ENCODE data around the gene THAP12. TPM values are rescaled to one million over a fixed set of nuclear protein-coding genes. Genes with fewer than 3 reads are reported as not detected.

Gene THAP12
- total RNA-seq, 1 experiment from 2014 or later = 42.5 TPM

- no peak overlapping the region for H3K9ac ChIP-seq (ENCODE audit: extremely low read depth, insufficient read length, low read length)
- H4K20me1 ChIP-seq (ENCODE audit: control insufficient read depth, insufficient read depth, insufficient read length) = no peaks in the 10 kb centered on the region
- no peak overlapping the region for H3K27ac Mint-ChIP-seq
- no peak overlapping the region for H4K8ac ChIP-seq (replicated peaks; ENCODE audit: insufficient read length, low read depth, low read length)
- H2AFZ ChIP-seq (ENCODE audit: low read length) = no peak overlapping the region
- no peak overlapping the region for H2BK12ac ChIP-seq (ENCODE audit: insufficient read length, low read depth, low read length)
- H3K36me3 Mint-ChIP-seq (ENCODE audit: insufficient read depth in 1 of 3, low read depth in 3 of 3) = peaks cover 7 to 19% (median 17%) of the 10 kb centered on the region in 3 experiments; a peak in 6 of 7 replicates
- no peak overlapping the region for H3T11ph ChIP-seq (ENCODE audit: low read length)
- no peak overlapping the region for H3K18ac ChIP-seq (ENCODE audit: insufficient read length, low read depth, low read length)
- DNase-seq = no peak
- no peak overlapping the region for H3K4me2 ChIP-seq (ENCODE audit: insufficient read depth, insufficient read length, low read length)
- H4K5ac ChIP-seq (ENCODE audit: insufficient read length, low read depth, low read length) = no peak overlapping the region
- H3K4me1 ChIP-seq (ENCODE audit: insufficient read depth, low read length) = no peaks in the 10 kb centered on the region
- H2BK5ac ChIP-seq (ENCODE audit: insufficient read length, low read length) = no peak overlapping the region
- no CpG with 5 or more reads among the region's 2 CpGs for WGBS (ENCODE audit: extremely low coverage, insufficient read length, low lambda C conversion rate)
- no peaks in the 10 kb centered on the region for H3K79me2 ChIP-seq (ENCODE audit: insufficient read depth, low read length)
- no peaks in the 10 kb centered on the region for H3K23me2 ChIP-seq (ENCODE audit: insufficient read length, low read depth, low read length, poor library complexity, severe bottlenecking)
- no peak overlapping the region for H3K14ac ChIP-seq (ENCODE audit: insufficient read depth, low read length)
- H3K27me3 ChIP-seq (ENCODE audit: insufficient read depth, low read length) = no peaks in the 10 kb centered on the region
- H3K27ac ChIP-seq (ENCODE audit: insufficient read length, low read depth, low read length) = no peak overlapping the region
- H3K56ac ChIP-seq (ENCODE audit: insufficient read length, low read depth, low read length) = no peak overlapping the region
- no peak overlapping the region for H2BK15ac ChIP-seq (ENCODE audit: low read depth, low read length)
- no peaks in the 10 kb centered on the region for H3K9me3 ChIP-seq (ENCODE audit: control insufficient read depth, low read depth, low read length)
- no peaks in the 10 kb centered on the region for H3K4me1 Mint-ChIP-seq
- no peak overlapping the region for H3K23ac ChIP-seq (ENCODE audit: insufficient read length, low read depth, low read length)
- H3K79me1 ChIP-seq (ENCODE audit: insufficient read depth, low read depth, low read length, poor library complexity, severe bottlenecking) = no peaks in the 10 kb centered on the region
- no peak overlapping the region for H2BK20ac ChIP-seq (ENCODE audit: low read depth, low read length, poor library complexity, severe bottlenecking)
- H3K4ac ChIP-seq (ENCODE audit: low read depth, low read length) = no peak overlapping the region
- TF ChIP-seq, protein P1, sequence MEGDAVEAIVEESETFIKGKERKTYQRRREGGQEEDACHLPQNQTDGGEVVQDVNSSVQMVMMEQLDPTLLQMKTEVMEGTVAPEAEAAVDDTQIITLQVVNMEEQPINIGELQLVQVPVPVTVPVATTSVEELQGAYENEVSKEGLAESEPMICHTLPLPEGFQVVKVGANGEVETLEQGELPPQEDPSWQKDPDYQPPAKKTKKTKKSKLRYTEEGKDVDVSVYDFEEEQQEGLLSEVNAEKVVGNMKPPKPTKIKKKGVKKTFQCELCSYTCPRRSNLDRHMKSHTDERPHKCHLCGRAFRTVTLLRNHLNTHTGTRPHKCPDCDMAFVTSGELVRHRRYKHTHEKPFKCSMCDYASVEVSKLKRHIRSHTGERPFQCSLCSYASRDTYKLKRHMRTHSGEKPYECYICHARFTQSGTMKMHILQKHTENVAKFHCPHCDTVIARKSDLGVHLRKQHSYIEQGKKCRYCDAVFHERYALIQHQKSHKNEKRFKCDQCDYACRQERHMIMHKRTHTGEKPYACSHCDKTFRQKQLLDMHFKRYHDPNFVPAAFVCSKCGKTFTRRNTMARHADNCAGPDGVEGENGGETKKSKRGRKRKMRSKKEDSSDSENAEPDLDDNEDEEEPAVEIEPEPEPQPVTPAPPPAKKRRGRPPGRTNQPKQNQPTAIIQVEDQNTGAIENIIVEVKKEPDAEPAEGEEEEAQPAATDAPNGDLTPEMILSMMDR (conservative IDR thresholded peaks at IDR 0.05) = no peak
- H3K9me3 Mint-ChIP-seq = no peaks in the 10 kb centered on the region
- no peak overlapping the region for H4K91ac ChIP-seq (ENCODE audit: insufficient read length, low read depth, low read length)
- H2BK120ac ChIP-seq (ENCODE audit: low read depth, low read length, poor library complexity, severe bottlenecking) = no peak overlapping the region
- H3K27me3 Mint-ChIP-seq (ENCODE audit: low read depth) = no peaks in the 10 kb centered on the region
- H3K4me3 Mint-ChIP-seq = no peak overlapping the region
- no peak overlapping the region for H2AK5ac ChIP-seq (ENCODE audit: insufficient read length, low read length)
These were observed 33.5 kb downstream of the THAP12 start for GRCh38 chr11:76347466-76347865.
